Keratinocyte (primary cell): ENCODE data around the gene CD164L2.

Experiments
- CTCF ChIP-seq, 3 experiments: IDR thresholded peaks in 1 of 3; conservative IDR thresholded peaks in 1 of 3; optimal IDR thresholded peaks in 1 of 3; 2 replicates in 2 of 3; 3 replicates in 1 of 3; pipeline versions ENCODE3 to v1.5.1; 2011; ENCODE audit warnings: low read length in 3 of 3, mild to moderate bottlenecking in 3 of 3, moderate library complexity in 2 of 3, control low read depth in 1 of 3, inconsistent platforms in 1 of 3; ENCODE audit not compliant: insufficient read depth in 2 of 3; ENCODE audit errors: extremely low read depth in 1 of 3
- EZH2 ChIP-seq: IDR thresholded peaks from one replicate; pipeline ENCODE4 v1.6.1; 2012; ENCODE audit warnings: inconsistent platforms, mild to moderate bottlenecking, low read length, moderate library complexity

GRCh38 chr1:27402349-27402754, 19.2 kb upstream of the CD164L2 start:
- TF ChIP-seq CTCF (optimal IDR thresholded peaks at IDR 0.05 in 1 of 3, IDR thresholded peaks at IDR 0.05 in 1 of 3, conservative IDR thresholded peaks at IDR 0.05 in 1 of 3; ENCODE audit: extremely low read depth in 1 of 3, insufficient read depth in 2 of 3, low read length in 3 of 3) (peak; percentile 46 to 85 (median 72)), EZH2 (no peak)
